GM12878 (cell line): ENCODE data around the gene ARMC10. TPM values are rescaled to one million over a fixed set of nuclear protein-coding genes. Genes with fewer than 3 reads are reported as not detected.

Experiments used
- ATAC-seq: fragments of 200-7000 bp; cut with Tn5 transposase; 3 replicates; pipeline ENCODE4 v1.9.1; 2020; ENCODE audit warnings: mild to moderate bottlenecking, moderate library complexity
- BruUV-seq: library from RNA; stranded (reverse); fragments of 400-500 nt; replicated peaks from 2 replicates; lab custom pipeline; 2021; lab: Mats Ljungman, UMichigan
- CTCF ChIA-PET: fragments of 300-600 bp; sonication (Branson Sonifier 250); formaldehyde crosslinking; extraction: SDS; loops from one replicate; lab custom pipeline; 2021; ENCODE audit warnings: inconsistent platforms; lab: Yijun Ruan, JAX
- POLR2A ChIA-PET: fragments of 350-600 bp; formaldehyde crosslinking; extraction: SDS; loops from one replicate; lab custom pipeline; 2021; ENCODE audit warnings: inconsistent platforms; lab: Charles Lee
- RAD21 ChIA-PET: fragments of 300-600 bp; sonication (Branson Sonifier 250); formaldehyde crosslinking; loops from one replicate; lab custom pipeline; 2023; ENCODE audit warnings: antibody characterized with exemption; ENCODE audit not compliant: unreplicated experiment; lab: Charles Lee
- SMC1A ChIA-PET: fragments of 300-600 bp; sonication (Branson Sonifier 250); formaldehyde crosslinking; loops from one replicate; lab custom pipeline; 2023; ENCODE audit not compliant: unreplicated experiment, uncharacterized antibody; lab: Charles Lee
- DNase-seq: peaks from one replicate; pipeline ENCODE4 v3.0.0-alpha.2; 2011; ENCODE audit warnings: low read depth, low spot score
- FAIRE-seq: peaks from 3 replicates; lab custom pipeline; 2011; peaks lifted over from hg19 to GRCh38; lab: Jason Lieb, UNC
- H2AFZ ChIP-seq: 2 replicates; pipeline ENCODE4 v1.6.0; 2011; ENCODE audit warnings: low read depth, low read length, control low read depth; ENCODE audit not compliant: control insufficient read depth
- H3K27ac ChIP-seq: 2 replicates; pipeline ENCODE4 v1.5.1; 2011; ENCODE audit warnings: control low read depth; ENCODE audit not compliant: control insufficient read depth, insufficient read depth
- H3K27me3 ChIP-seq, 2 experiments: replicated peaks in 1 of 2; 2 replicates each; pipeline versions ENCODE4 v1.6.0 to v1.6.1; 2011; ENCODE audit warnings: low read length in 1 of 2; ENCODE audit not compliant: control insufficient read depth in 2 of 2, insufficient read depth in 2 of 2
- H3K36me3 ChIP-seq, 2 experiments: 2 replicates each; pipeline ENCODE4 v1.5.1; 2011; ENCODE audit warnings: low read length in 1 of 2; ENCODE audit not compliant: control insufficient read depth in 2 of 2, insufficient read depth in 2 of 2
- H3K4me1 ChIP-seq: 2 replicates; pipeline ENCODE4 v1.6.1; 2011; ENCODE audit warnings: mild to moderate bottlenecking, low read length, moderate library complexity, mixed read lengths; ENCODE audit not compliant: control insufficient read depth, insufficient read depth
- H3K4me2 ChIP-seq: 2 replicates; pipeline ENCODE4 v1.6.0; 2011; ENCODE audit warnings: control low read depth; ENCODE audit not compliant: control insufficient read depth, insufficient read depth
- H3K4me3 ChIP-seq: fragments of 200-600 bp; sonication (generic); 2 replicates; pipeline ENCODE4 v1.5.1; 2016
- H3K79me2 ChIP-seq: 2 replicates; pipeline ENCODE4 v1.6.0; 2011; ENCODE audit warnings: low read length; ENCODE audit not compliant: control insufficient read depth, insufficient read depth
- H3K9ac ChIP-seq: 2 replicates; pipeline ENCODE4 v1.8.0; 2011; ENCODE audit warnings: low read length, control low read depth, mixed read lengths; ENCODE audit not compliant: control insufficient read depth, insufficient read depth
- H3K9me3 ChIP-seq: replicated peaks from 3 replicates; pipeline ENCODE4 v1.5.1; 2011; ENCODE audit warnings: mild to moderate bottlenecking, low read length; ENCODE audit not compliant: control insufficient read depth, insufficient read depth
- H4K20me1 ChIP-seq: 2 replicates; pipeline ENCODE4 v1.6.0; 2011; ENCODE audit not compliant: control insufficient read depth, insufficient read depth
- BMI1 ChIP-seq: fragments of 450-650 bp; IDR thresholded peaks from 2 replicates; pipeline ENCODE4 v1.6.1; 2016; ENCODE audit warnings: mild to moderate bottlenecking, moderate library complexity, borderline replicate concordance
- E4F1 ChIP-seq: fragments of 450-650 bp; IDR thresholded peaks from 2 replicates; pipeline ENCODE4 v1.6.1; 2018; ENCODE audit warnings: borderline replicate concordance, mild to moderate bottlenecking; ENCODE audit not compliant: partially characterized antibody
- ETV6 ChIP-seq, 2 experiments: fragments of 450-650 bp in 1 of 2; IDR thresholded peaks in 1 of 2; conservative IDR thresholded peaks in 1 of 2; 2 replicates each; pipeline ENCODE4 v1.6.1; 2014; ENCODE audit warnings: antibody characterized with exemption in 1 of 2, borderline replicate concordance in 1 of 2, low read depth in 1 of 2, mild to moderate bottlenecking in 1 of 2, moderate library complexity in 1 of 2
- IRF4 ChIP-seq: IDR thresholded peaks from 2 replicates; pipeline ENCODE4 v1.6.1; 2011; ENCODE audit warnings: low read depth, low read length
- NRF1 ChIP-seq: conservative IDR thresholded peaks from 2 replicates; pipeline ENCODE4 v1.6.1; 2011; ENCODE audit warnings: mild to moderate bottlenecking, low read depth, low read length, improper control_type of control experiment
- USF1 ChIP-seq: IDR thresholded peaks from 2 replicates; pipeline ENCODE4 v1.6.1; 2011; ENCODE audit warnings: borderline replicate concordance, low read depth, mild to moderate bottlenecking, moderate library complexity, mixed read lengths, low read length; ENCODE audit not compliant: insufficient read depth; ENCODE audit errors: extremely low read length
- YBX1 ChIP-seq: fragments of 450-650 bp; IDR thresholded peaks from 2 replicates; pipeline ENCODE4 v1.6.1; 2016; ENCODE audit warnings: antibody characterized with exemption
- ZBTB40 ChIP-seq: fragments of 450-650 bp; IDR thresholded peaks from 2 replicates; pipeline ENCODE4 v1.6.1; 2016; ENCODE audit warnings: mild to moderate bottlenecking, moderate library complexity, borderline replicate concordance
- ZNF384 ChIP-seq: IDR thresholded peaks from 2 replicates; pipeline ENCODE4 v1.6.1; 2012; ENCODE audit warnings: low read depth, mild to moderate bottlenecking, low read length, improper control_type of control experiment, borderline replicate concordance
- WGBS: methylation state at CpG from one replicate; pipeline ENCODE4 v1.1.6; 2016; ENCODE audit warnings: low lambda C conversion rate; ENCODE audit not compliant: insufficient replicate concordance, insufficient coverage; ENCODE audit errors: missing lambda C conversion rate; 5-methylcytosine and 5-hydroxymethylcytosine counted together
- in situ Hi-C: fragments of 300-500 bp; cut with MboI; formaldehyde crosslinking; loops from 9 replicates; pipeline ENCODE4 v1.14.3; 2018; ENCODE audit warnings: mixed read lengths
- intact Hi-C: fragments of 100-400 bp; cut with micrococcal nuclease; formaldehyde crosslinking; loops from one replicate; pipeline ENCODE4 v1.14.2; 2022; ENCODE audit not compliant: unreplicated experiment
- polyA plus RNA-seq, 11 experiments: library from polyadenylated mRNA; depleted of rRNA in 4 of 11; unstranded in 6 of 11; stranded (reverse) in 5 of 11; fragments of >200 nt; fragmentation: Nextera tagmentation in 4 of 11; fragmentation: Illumina TruSeq in 1 of 11; extraction: Ambion mirVana in 4 of 11; extraction: Trizol in 1 of 11; gene quantifications; 1 replicate in 1 of 11; 2 replicates in 10 of 11; pipeline versions ENCODE4 v1.2.1 to v1.2.3, GENCODE V29; 2011 to 2016; ENCODE audit warnings: inconsistent platforms in 2 of 11, missing spikeins in 2 of 11, low read depth in 1 of 11
- total RNA-seq, 4 experiments: library from RNA; depleted of rRNA in 3 of 4; stranded (reverse); fragments of >200 nt in 3 of 4; fragmentation: Illumina TruSeq in 1 of 4; extraction: Trizol in 1 of 4; gene quantifications; 2 replicates each; pipeline versions ENCODE4 v1.2.1 to v1.2.3, GENCODE V29; 2013 to 2021

Gene ARMC10
- total and polyA plus RNA-seq, 10 of the 15 experiments (the other 5 are each of a cell fraction or from before 2014, with no cell fraction given): 7.0 to 38.2 (median 24.1) TPM

- intact Hi-C loops: no loop called here
- H4K20me1 ChIP-seq: no peaks in the 10 kb centered on the region
- ChIA-PET CTCF (interaction anchor here (1.3 kb wide), 1 partner anchor 10 kb away, joined by 3 read pairs; no protein-coding TSS in a partner anchor), POLR2A (no interaction called here), SMC1A (interaction anchor here (1.6 kb wide), 1 partner anchor 8 kb away, joined by 4 read pairs; no protein-coding TSS in a partner anchor), RAD21 (no interaction called here)
- no TSS peak for BruUV-seq
- no peaks in the 10 kb centered on the region for H3K27me3 ChIP-seq
- H3K4me2 ChIP-seq: no peak overlapping the region
- ATAC-seq (no peak), DNase-seq (no peak), FAIRE-seq (no peak)
- H3K27ac ChIP-seq: no peak overlapping the region
- no peak for TF ChIP-seq E4F1
- no peak for TF ChIP-seq ZNF384
- TF ChIP-seq USF1: no peak
- no peak for TF ChIP-seq BMI1
- no peak for TF ChIP-seq ETV6 (conservative IDR thresholded peaks at IDR 0.05 in 1 of 2, IDR thresholded peaks at IDR 0.05 in 1 of 2; ENCODE audit: borderline replicate concordance in 1 of 2, low read depth in 1 of 2)
- no peak for TF ChIP-seq ZBTB40
- no peak for TF ChIP-seq YBX1
- no peak for TF ChIP-seq NRF1
- no peak for TF ChIP-seq IRF4
- no peak overlapping the region for H2AFZ ChIP-seq
- H3K79me2 ChIP-seq: no peaks in the 10 kb centered on the region; the same call in 1 of the 2 replicates
- no peaks in the 10 kb centered on the region for H3K36me3 ChIP-seq
- in situ Hi-C loops: no loop called here
- no peaks in the 10 kb centered on the region for H3K9me3 ChIP-seq
- no peak overlapping the region for H3K4me3 ChIP-seq
- no peaks in the 10 kb centered on the region for H3K4me1 ChIP-seq
- H3K9ac ChIP-seq: no peak overlapping the region
- WGBS: 99% methylated on average over 3 of the region's 3 CpGs
Observed at GRCh38 chr7:103134836-103135554, 60.1 kb downstream of the ARMC10 start.
